Activated CD4-positive, alpha-beta memory T cell treated with anti-CD3 and anti-CD28 coated beads for 36 hours (primary cell): ENCODE results near the gene GLCE. TPM values are rescaled to one million over a fixed set of nuclear protein-coding genes. Genes with fewer than 3 reads are reported as not detected.

Source experiments
- CTCF ChIA-PET: fragments of 350-600 bp; sonication (Branson Sonifier 250); formaldehyde crosslinking; loops from one replicate; lab custom pipeline; 2021; ENCODE audit warnings: antibody characterized with exemption, inconsistent platforms; lab: Charles Lee
- POLR2A ChIA-PET: fragments of 350-600 bp; sonication (Branson Sonifier 250); formaldehyde crosslinking; loops from one replicate; lab custom pipeline; 2021; ENCODE audit warnings: antibody characterized with exemption; lab: Charles Lee
- DNase-seq: peaks from one replicate; pipeline ENCODE4 v3.0.0-alpha.2; 2020
- H3K27ac Mint-ChIP-seq: one replicate; pipeline ENCODE4 v1.8.0; 2021; ENCODE audit warnings: mixed read lengths
- H3K27me3 Mint-ChIP-seq: one replicate; pipeline ENCODE4 v1.8.0; 2021; ENCODE audit warnings: mixed read lengths
- H3K36me3 Mint-ChIP-seq: one replicate; pipeline ENCODE4 v1.8.0; 2021; ENCODE audit warnings: mixed read lengths
- H3K4me1 Mint-ChIP-seq: one replicate; pipeline ENCODE4 v1.8.0; 2021; ENCODE audit warnings: low read depth, mixed read lengths
- H3K4me3 Mint-ChIP-seq: one replicate; pipeline ENCODE4 v1.8.0; 2021; ENCODE audit warnings: mild to moderate bottlenecking, mixed read lengths
- H3K9me3 Mint-ChIP-seq: one replicate; pipeline ENCODE4 v1.8.0; 2021; ENCODE audit warnings: mixed read lengths
- intact Hi-C: fragments of 100-400 bp; cut with micrococcal nuclease; formaldehyde crosslinking; loops from one replicate; pipeline ENCODE4 v1.15.1; 2023
- total RNA-seq, 2 experiments: library from RNA; stranded (reverse); gene quantifications; one replicate each; pipeline ENCODE4 v1.2.3, GENCODE V29; 2021

The GLCE gene
- total RNA-seq, 2 experiments from 2014 or later = 3.9 to 4.4 TPM

DNA sequence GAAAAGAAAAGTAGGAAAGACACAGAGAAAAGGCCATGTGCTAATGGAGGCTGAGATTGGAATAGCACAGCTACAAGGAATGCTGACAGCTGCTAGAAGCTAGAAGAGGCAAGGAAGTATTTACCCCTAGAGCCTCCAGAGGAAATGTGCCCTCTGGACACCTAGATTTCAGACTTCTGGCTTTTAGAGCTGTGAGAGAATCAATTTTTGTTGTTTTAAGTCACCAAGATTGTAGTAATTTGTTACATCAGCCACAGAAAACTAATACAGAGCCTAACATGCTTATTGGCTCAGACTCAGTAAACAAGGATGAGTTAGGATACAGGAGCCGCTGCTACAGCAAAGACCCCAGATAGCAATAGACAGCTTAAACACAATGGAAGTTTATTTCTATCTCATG is 33.1 kb upstream of the GLCE start:
- Mint-ChIP-seq H3K27ac (no peak overlapping the region), H3K36me3 (no peaks in the 10 kb centered on the region), H3K4me3 (no peak overlapping the region), H3K27me3 (no peaks in the 10 kb centered on the region), H3K4me1 (no peaks in the 10 kb centered on the region), H3K9me3 (no peaks in the 10 kb centered on the region)
- CTCF ChIA-PET = no interaction called here
- intact Hi-C loops = no loop called here
- no peak for DNase-seq
- POLR2A ChIA-PET = interaction anchor here (0.6 kb wide), 1 partner anchor 34 kb away, joined by 4 read pairs; no protein-coding TSS in a partner anchor

DNA sequence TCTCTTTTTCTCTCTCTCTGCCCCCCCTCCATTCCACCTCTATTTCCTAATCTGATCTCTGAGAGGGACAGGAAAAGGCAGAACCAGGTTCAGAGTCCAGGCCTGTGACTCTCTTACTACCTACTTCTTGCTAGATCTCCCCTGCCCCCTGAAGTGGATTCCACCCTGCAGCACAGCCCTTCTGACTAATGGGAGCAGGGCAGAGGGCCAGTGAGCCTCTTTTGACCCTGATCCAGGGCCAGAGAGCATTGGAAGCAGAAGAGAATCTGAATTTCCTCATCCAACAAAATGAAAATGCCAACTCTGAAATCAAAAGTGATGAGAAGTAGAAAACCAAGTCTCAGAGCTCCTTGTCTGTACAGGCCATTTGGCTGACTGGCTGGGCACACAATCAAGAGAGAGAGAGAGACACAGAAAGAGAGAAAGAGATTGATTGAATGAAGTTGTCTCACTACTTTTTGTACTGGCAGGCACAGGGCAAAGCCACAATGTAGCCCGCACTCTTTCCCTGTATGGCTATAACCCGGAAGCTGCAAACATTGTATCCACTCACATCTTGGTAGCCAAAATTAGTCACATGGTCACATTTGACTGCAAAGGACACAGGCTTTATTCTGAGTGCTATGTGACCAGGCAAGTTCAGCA is 31.6 kb upstream of the GLCE start:
- intact Hi-C loops = no loop called here
- Mint-ChIP-seq H3K36me3 (no peaks in the 10 kb centered on the region), H3K27ac (no peak overlapping the region), H3K27me3 (no peaks in the 10 kb centered on the region), H3K4me3 (no peak overlapping the region), H3K9me3 (no peaks in the 10 kb centered on the region), H3K4me1 (no peaks in the 10 kb centered on the region)
- ChIA-PET CTCF (no interaction called here), POLR2A (no interaction called here)
- DNase-seq = no peak

DNA sequence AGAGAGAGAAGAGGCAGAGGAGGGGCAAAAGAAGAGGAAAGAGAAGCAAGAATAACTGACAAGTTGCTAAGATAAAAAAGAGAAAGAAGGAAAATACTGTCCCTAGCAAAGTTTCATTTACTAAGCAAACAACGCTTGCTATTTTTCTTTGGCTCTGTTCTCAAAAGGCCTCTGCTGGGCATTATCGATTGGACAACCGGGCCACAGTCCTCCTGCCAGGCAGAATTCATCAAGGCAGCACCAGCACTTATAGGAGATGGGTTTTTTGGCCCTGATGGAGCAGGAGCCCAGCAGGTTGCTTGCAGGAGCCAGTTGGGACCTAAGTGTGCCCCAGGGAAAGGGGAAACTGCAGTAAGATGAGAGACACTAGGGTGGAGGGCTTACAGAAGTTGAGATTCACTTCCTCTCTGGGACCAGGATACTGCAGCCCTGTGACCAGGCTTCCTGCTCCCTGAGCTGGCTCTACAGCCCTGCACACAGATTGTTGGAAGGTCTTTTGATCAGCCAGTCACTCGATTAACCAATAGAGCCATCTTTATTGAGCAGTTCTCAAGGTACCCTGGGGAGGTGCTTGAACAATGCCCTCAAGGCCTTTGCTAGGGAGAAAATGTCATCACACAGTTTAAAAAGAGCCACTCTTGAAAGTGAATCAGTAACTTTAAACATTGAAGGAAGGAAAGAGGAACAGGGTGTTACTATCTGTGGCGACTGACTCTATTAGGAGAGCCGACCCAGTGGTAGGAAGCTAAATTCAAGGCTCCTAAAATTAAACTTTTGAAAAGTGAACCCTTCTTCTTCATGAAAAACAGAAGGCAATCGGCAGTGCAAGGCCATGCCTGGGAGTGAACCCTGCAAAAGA is 28.8 kb upstream of the GLCE start:
- Mint-ChIP-seq H3K9me3 (no peaks in the 10 kb centered on the region), H3K27me3 (no peaks in the 10 kb centered on the region), H3K36me3 (no peaks in the 10 kb centered on the region), H3K4me1 (no peaks in the 10 kb centered on the region), H3K4me3 (no peak overlapping the region), H3K27ac (no peak overlapping the region)
- POLR2A ChIA-PET = no interaction called here
- intact Hi-C loops = no loop called here
- CTCF ChIA-PET = no interaction called here
- DNase-seq = no peak

DNA sequence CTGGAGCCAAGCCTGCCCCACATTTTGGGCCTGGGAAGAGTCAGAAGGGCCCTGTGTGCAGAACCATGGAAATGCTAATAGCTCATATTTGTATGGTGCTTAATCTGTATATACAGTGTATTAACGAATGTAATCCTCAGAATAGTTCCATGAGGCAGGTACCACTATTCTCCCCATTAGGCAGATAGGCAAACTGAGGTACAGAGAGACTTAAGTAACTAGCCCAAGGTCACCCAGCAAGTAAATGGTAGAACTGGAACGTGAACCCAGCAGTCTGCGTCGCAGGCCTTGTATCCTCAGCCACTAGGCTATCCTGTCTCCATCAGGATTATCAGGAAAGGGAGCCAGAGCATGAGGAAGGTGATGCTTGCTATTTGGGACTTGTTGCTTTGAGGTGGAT is 28.0 kb upstream of the GLCE start:
- ChIA-PET CTCF (no interaction called here), POLR2A (no interaction called here)
- no peak for DNase-seq
- Mint-ChIP-seq H3K36me3 (no peaks in the 10 kb centered on the region), H3K27ac (no peak overlapping the region), H3K9me3 (no peaks in the 10 kb centered on the region), H3K27me3 (no peaks in the 10 kb centered on the region), H3K4me1 (no peaks in the 10 kb centered on the region), H3K4me3 (no peak overlapping the region)
- intact Hi-C loops = no loop called here

DNA sequence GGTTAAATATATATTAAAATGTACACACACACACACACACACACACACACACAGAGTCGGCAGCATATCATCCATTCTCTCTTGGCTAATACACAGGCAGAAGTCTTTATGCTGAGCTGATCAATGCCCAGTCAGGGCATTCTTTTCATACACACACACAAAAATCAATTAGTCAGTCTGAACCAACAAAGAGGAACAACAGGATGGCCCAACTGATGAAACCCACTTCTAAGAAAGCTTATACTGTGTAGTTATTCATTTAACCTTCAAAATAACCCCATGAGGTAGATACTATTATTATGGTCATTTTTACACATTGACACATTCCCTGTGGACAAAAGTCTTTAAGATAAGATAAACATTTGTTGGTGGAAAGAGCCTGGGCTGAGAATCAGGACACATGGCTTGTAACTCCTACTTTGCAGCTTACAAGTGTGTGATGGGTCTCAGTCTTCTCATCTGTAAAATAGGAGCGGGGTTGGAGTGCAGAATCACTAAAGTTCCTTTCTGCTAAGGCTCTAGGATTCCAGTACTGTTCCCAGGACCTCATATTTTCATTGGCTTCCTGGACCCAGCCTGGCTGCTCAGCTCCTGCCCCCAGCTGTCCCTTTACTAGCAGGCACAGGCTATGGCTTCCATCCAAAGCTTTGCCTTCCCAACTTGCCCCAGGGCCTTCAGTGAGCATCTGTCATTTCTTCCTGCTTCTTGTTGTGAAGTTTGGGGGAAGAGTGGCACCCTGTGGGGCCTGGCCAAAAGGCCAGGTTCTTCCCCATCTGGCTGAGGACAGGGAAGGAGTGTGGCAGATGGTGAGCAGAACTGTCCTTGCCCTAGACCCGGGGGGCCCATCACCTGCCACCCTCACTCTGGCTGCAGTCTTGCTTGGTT is 27.2 kb upstream of the GLCE start:
- Mint-ChIP-seq H3K4me1 (no peaks in the 10 kb centered on the region), H3K9me3 (no peaks in the 10 kb centered on the region), H3K27me3 (peaks cover 4% of the 10 kb centered on the region), H3K27ac (no peak overlapping the region), H3K36me3 (no peaks in the 10 kb centered on the region), H3K4me3 (no peak overlapping the region)
- ChIA-PET POLR2A (no interaction called here), CTCF (no interaction called here)
- DNase-seq = no peak
- intact Hi-C loops = no loop called here

DNA sequence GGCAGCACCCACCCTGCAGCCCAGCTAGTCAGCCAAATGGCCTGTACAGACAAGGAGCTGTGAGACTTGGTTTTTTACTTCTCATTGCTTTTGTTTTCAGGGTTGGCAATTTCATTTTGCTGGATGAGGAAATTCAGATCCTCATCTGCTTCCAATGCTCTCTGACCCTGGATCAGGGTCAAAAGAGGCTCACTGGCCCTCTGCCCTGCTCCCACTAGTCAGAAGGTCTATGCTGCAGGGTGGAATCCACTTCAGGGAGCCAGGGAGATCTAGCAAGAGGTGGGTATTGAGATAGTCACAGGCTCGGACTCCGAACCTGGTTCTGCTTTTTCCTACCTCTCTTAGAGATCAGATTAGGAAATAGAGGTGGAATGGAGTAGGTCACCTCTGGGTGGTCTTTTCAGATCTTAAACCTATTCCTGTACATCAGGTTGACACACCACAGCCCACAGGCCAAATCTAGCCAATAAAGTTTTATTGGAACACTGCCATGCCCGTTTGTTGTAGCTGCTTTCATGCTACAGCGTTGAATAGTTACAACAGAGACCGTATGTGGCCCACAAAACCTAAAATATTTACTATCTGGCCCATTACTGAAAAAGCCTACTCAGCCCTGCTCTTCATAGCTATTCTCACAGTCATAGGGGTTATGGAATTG is 26.4 kb upstream of the GLCE start:
- Mint-ChIP-seq H3K36me3 (no peaks in the 10 kb centered on the region), H3K9me3 (no peaks in the 10 kb centered on the region), H3K4me3 (no peak overlapping the region), H3K27me3 (peaks cover 7% of the 10 kb centered on the region), H3K27ac (no peak overlapping the region), H3K4me1 (no peaks in the 10 kb centered on the region)
- no peak for DNase-seq
- ChIA-PET CTCF (no interaction called here), POLR2A (no interaction called here)
- intact Hi-C loops = no loop called here

DNA sequence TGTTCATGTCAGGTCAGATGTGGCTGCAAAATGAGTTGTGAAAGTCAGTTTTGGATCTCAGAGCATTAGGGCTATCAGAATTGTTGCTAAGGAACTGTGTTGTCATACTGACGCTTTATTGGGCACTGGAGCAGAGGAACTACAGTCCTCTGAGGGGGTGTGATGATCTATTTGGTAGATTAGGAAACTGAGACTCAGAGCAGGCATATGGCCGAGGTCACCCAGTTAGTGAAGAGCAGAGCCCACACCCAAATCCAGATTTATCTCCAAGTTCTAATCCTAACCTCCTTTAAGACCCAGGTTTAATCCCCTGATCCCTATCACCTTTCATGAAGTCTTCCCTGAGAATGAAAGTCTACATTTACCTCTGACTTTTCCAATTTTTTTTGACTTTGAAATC is 25.6 kb upstream of the GLCE start:
- ChIA-PET CTCF (no interaction called here), POLR2A (no interaction called here)
- H3K36me3 Mint-ChIP-seq = no peaks in the 10 kb centered on the region
- no peak overlapping the region for H3K27ac Mint-ChIP-seq
- no peak for DNase-seq
- H3K4me3 Mint-ChIP-seq = no peak overlapping the region
- no peaks in the 10 kb centered on the region for H3K4me1 Mint-ChIP-seq
- peaks cover 7% of the 10 kb centered on the region for H3K27me3 Mint-ChIP-seq
- intact Hi-C loops = no loop called here
- H3K9me3 Mint-ChIP-seq = no peaks in the 10 kb centered on the region

DNA sequence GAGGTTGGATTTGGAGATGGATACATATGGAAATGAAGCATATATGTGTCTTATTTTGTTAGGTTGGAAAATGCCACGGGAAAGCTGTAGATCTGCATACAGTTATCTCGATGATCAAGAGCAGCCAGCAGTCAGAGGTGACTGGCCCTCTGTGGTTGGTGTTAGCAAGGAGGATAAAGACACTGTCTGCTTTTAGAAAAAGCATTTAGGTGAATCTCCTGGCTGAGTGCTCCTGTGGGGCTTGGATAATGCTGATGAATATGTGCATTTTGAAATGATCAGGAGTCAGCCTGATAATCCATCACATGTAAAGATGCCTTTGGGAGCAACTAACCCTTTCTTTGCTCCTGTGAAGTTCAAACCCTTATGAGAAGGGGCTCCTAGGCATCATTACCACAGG is 24.9 kb upstream of the GLCE start:
- no peak overlapping the region for H3K27ac Mint-ChIP-seq
- intact Hi-C loops = no loop called here

DNA sequence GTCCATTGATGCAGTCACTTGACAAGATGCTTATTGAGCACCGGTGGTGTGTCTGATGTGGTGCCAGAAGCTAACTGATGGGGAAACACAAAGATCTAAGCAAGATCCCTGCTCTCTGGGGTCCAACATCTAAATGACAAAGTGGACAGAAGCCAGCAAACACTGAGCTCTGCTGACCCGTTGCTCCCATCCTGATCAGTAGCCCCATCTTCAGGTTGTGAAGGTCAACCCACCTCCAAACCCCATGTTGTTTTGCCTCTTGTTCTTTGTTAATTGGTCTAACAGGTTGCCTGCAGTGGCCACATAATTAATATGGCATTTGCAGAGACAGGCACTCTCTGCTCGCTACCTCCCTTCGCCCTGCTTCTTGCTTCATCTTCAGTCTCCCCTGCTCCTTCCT is 21.5 kb upstream of the GLCE start:
- no peak overlapping the region for H3K4me3 Mint-ChIP-seq
- H3K36me3 Mint-ChIP-seq = no peaks in the 10 kb centered on the region
- no peaks in the 10 kb centered on the region for H3K9me3 Mint-ChIP-seq
- H3K27ac Mint-ChIP-seq = no peak overlapping the region
- DNase-seq = no peak
- ChIA-PET POLR2A (no interaction called here), CTCF (no interaction called here)
- intact Hi-C loops = no loop called here
- H3K4me1 Mint-ChIP-seq = no peaks in the 10 kb centered on the region
- peaks cover 16% of the 10 kb centered on the region for H3K27me3 Mint-ChIP-seq

More for the DNA sequence above, 24.9 kb upstream of the GLCE start:
- DNase-seq = no peak
- peaks cover 7% of the 10 kb centered on the region for H3K27me3 Mint-ChIP-seq
- no peak overlapping the region for H3K4me3 Mint-ChIP-seq
- no peaks in the 10 kb centered on the region for H3K9me3 Mint-ChIP-seq
- ChIA-PET POLR2A (no interaction called here), CTCF (no interaction called here)
- H3K4me1 Mint-ChIP-seq = no peaks in the 10 kb centered on the region
- H3K36me3 Mint-ChIP-seq = no peaks in the 10 kb centered on the region

DNA sequence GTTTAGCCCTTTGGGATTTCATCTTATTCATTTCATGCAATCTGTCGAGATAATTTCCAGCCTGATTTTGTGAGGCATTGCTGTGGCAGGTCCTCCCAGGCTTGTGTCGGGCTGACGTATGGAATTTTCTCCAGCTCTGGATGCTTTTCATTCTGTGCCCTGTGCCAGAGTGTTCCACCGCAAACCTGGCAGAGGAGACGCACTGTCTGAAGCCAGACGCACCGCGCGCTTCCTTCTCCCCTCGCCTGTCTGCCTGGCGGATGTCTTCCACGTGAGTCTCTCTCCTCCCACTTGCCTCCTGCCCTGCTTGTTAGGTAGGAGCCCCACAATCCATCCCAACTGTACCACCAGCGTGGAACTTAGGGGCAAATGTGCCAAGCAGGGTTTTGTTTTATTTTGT is 20.1 kb upstream of the GLCE start:
- POLR2A ChIA-PET = no interaction called here

DNA sequence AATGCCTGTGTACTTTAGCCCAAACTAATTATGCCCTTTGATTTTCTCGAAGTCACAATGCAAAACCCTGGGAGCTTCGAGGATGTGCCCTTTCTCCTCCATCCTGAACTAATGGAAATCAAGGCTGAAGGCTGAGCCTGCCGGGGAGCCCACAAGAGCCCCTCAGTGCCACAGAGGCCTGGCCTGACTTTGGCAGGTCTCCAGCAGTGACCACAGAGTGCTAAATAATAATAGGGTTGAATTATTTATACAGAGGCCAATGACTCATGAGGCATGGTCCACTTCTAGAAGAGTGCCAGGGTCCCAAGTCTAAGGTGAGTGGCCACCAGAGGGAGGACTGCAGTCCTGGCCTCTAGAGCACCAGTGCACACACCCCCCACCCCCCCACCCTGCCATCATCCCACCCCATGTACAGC is 19.1 kb upstream of the GLCE start:
- CTCF ChIA-PET = no interaction called here
- no peak overlapping the region for H3K27ac Mint-ChIP-seq
- H3K4me3 Mint-ChIP-seq = no peak overlapping the region
- no peak for DNase-seq
- H3K4me1 Mint-ChIP-seq = no peaks in the 10 kb centered on the region
- no peaks in the 10 kb centered on the region for H3K36me3 Mint-ChIP-seq
- H3K27me3 Mint-ChIP-seq = peaks cover 20% of the 10 kb centered on the region
- H3K9me3 Mint-ChIP-seq = no peaks in the 10 kb centered on the region
- POLR2A ChIA-PET = no interaction called here
- intact Hi-C loops = no loop called here

More for the DNA sequence above, 20.1 kb upstream of the GLCE start:
- Mint-ChIP-seq H3K4me3 (no peak overlapping the region), H3K4me1 (no peaks in the 10 kb centered on the region), H3K9me3 (no peaks in the 10 kb centered on the region), H3K36me3 (no peaks in the 10 kb centered on the region), H3K27ac (no peak overlapping the region), H3K27me3 (peaks cover 16% of the 10 kb centered on the region)
- CTCF ChIA-PET = no interaction called here
- intact Hi-C loops = no loop called here
- no peak for DNase-seq

DNA sequence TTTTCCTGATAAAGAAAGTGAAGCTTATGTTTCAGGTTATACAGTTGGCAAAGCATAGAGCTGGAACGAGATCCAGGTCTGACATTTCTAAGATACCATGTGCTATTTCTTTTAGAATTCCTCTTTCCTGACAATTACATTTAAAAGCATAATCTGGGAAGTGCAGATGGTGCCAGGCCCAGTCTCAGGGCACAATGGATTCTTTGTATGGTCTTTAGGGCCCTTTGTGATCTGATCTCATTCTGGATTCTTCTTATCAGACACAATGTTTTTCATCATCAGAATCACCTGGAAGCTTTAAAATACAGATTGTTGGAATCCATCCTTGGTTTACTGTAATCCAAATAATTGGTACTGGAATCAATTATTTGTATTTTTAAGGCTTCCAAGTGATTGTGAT is 18.6 kb upstream of the GLCE start:
- intact Hi-C loops = no loop called here
- H3K4me3 Mint-ChIP-seq = no peak overlapping the region
- no peak overlapping the region for H3K27ac Mint-ChIP-seq
- ChIA-PET CTCF (no interaction called here), POLR2A (no interaction called here)
- H3K9me3 Mint-ChIP-seq = no peaks in the 10 kb centered on the region
- DNase-seq = no peak
- peaks cover 22% of the 10 kb centered on the region for H3K27me3 Mint-ChIP-seq
- no peaks in the 10 kb centered on the region for H3K4me1 Mint-ChIP-seq
- H3K36me3 Mint-ChIP-seq = no peaks in the 10 kb centered on the region
